Measurements from ENCODE around the gene ANKRD35. TPM values are rescaled to one million over a fixed set of nuclear protein-coding genes. Genes with fewer than 3 reads are reported as not detected.

The ANKRD35 gene
- total and polyA plus RNA-seq, 9 of the 15 experiments (the other 6 are each of a cell fraction or from before 2014, with no cell fraction given): 0.07 to 0.14 (median 0.07) TPM; not detected in 5

GRCh38 chr1:145823565-145824498, 61.8 kb downstream of the ANKRD35 start, which contains the start of the genes POLR3C and RNF115 (continued):
- TF ChIP-seq BDP1 (IDR thresholded peaks at IDR 0.05; ENCODE audit: insufficient read depth, insufficient read length): no peak
- no peak for TF ChIP-seq ZNF197 (CRISPR knock-in tag; IDR thresholded peaks at IDR 0.05; ENCODE audit: low read depth)
- no peak for TF ChIP-seq MTF1 (CRISPR knock-in tag; IDR thresholded peaks at IDR 0.05; ENCODE audit: borderline replicate concordance)
- peak; percentile 77 for TF ChIP-seq SAP30 (IDR thresholded peaks at IDR 0.05; ENCODE audit: borderline replicate concordance, insufficient read depth, low read depth, low read length, poor library complexity, severe bottlenecking)
- no peak for TF ChIP-seq PRMT5 (CRISPR knock-in tag; IDR thresholded peaks at IDR 0.05)
- no peak for TF ChIP-seq ZBTB49 (CRISPR knock-in tag; IDR thresholded peaks at IDR 0.05; ENCODE audit: borderline replicate concordance)
- TF ChIP-seq CBX5 (IDR thresholded peaks at IDR 0.05; ENCODE audit: borderline replicate concordance, low read depth): no peak
- no peak for TF ChIP-seq TCF7L2 (IDR thresholded peaks at IDR 0.05; ENCODE audit: low read depth, low read length)
- TF ChIP-seq HMGN3 (IDR thresholded peaks at IDR 0.05; ENCODE audit: borderline replicate concordance, extremely low read depth, insufficient read length, low read depth, low read length): peak; percentile 74
- TF ChIP-seq TSC22D4 (tag; IDR thresholded peaks at IDR 0.05): no peak
- no peak for TF ChIP-seq POLR3G (IDR thresholded peaks at IDR 0.05; ENCODE audit: extremely low read depth, insufficient read length, insufficient replicate concordance)
- peak; percentile 88 for TF ChIP-seq PHF8 (IDR thresholded peaks at IDR 0.05; ENCODE audit: borderline replicate concordance, low read length)
- TF ChIP-seq, protein P1, sequence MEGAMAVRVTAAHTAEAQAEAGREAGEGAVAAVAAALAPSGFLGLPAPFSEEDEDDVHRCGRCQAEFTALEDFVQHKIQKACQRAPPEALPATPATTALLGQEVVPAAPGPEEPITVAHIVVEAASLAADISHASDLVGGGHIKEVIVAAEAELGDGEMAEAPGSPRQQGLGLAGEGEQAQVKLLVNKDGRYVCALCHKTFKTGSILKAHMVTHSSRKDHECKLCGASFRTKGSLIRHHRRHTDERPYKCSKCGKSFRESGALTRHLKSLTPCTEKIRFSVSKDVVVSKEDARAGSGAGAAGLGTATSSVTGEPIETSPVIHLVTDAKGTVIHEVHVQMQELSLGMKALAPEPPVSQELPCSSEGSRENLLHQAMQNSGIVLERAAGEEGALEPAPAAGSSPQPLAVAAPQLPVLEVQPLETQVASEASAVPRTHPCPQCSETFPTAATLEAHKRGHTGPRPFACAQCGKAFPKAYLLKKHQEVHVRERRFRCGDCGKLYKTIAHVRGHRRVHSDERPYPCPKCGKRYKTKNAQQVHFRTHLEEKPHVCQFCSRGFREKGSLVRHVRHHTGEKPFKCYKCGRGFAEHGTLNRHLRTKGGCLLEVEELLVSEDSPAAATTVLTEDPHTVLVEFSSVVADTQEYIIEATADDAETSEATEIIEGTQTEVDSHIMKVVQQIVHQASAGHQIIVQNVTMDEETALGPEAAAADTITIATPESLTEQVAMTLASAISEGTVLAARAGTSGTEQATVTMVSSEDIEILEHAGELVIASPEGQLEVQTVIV (CRISPR knock-in tag; IDR thresholded peaks at IDR 0.05; ENCODE audit: borderline replicate concordance): no peak
- TF ChIP-seq, protein P2, sequence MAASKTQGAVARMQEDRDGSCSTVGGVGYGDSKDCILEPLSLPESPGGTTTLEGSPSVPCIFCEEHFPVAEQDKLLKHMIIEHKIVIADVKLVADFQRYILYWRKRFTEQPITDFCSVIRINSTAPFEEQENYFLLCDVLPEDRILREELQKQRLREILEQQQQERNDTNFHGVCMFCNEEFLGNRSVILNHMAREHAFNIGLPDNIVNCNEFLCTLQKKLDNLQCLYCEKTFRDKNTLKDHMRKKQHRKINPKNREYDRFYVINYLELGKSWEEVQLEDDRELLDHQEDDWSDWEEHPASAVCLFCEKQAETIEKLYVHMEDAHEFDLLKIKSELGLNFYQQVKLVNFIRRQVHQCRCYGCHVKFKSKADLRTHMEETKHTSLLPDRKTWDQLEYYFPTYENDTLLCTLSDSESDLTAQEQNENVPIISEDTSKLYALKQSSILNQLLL (CRISPR knock-in tag; IDR thresholded peaks at IDR 0.05; ENCODE audit: borderline replicate concordance): no peak
- no peak for TF ChIP-seq DACH1 (IDR thresholded peaks at IDR 0.05; ENCODE audit: partially characterized antibody)
- no peak; the same call in 1 of the 2 replicates for TF ChIP-seq GATAD2B (IDR thresholded peaks at IDR 0.05; ENCODE audit: borderline replicate concordance)
- TF ChIP-seq SNIP1 (IDR thresholded peaks at IDR 0.05; ENCODE audit: low read depth): peak; percentile 87
- TF ChIP-seq, protein P3, sequence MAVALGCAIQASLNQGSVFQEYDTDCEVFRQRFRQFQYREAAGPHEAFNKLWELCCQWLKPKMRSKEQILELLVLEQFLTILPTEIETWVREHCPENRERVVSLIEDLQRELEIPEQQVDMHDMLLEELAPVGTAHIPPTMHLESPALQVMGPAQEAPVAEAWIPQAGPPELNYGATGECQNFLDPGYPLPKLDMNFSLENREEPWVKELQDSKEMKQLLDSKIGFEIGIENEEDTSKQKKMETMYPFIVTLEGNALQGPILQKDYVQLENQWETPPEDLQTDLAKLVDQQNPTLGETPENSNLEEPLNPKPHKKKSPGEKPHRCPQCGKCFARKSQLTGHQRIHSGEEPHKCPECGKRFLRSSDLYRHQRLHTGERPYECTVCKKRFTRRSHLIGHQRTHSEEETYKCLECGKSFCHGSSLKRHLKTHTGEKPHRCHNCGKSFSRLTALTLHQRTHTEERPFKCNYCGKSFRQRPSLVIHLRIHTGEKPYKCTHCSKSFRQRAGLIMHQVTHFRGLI (CRISPR knock-in tag; IDR thresholded peaks at IDR 0.05): no peak
